Transverse colon (tissue), 3 donors: ENCODE data around the gene RSKR.
"Not testable (repeated sequence)": the region's sequence is repeated elsewhere in the genome, so short reads cannot be mapped to it uniquely, and the experiment has no call there.

Experiments used
- CTCF ChIP-seq, 5 experiments: fragments of 200-600 bp in 3 of 5; fragments of 450-650 bp in 2 of 5; sonication (generic) in 3 of 5; IDR thresholded peaks; 1 replicate in 2 of 5; 2 replicates in 3 of 5; pipeline ENCODE4 v1.5.1; 2016 to 2017; ENCODE audit warnings: antibody characterized with exemption in 5 of 5, inconsistent platforms in 3 of 5, mild to moderate bottlenecking in 2 of 5, moderate library complexity in 1 of 5
- EP300 ChIP-seq: sonication (generic); formaldehyde crosslinking; IDR thresholded peaks from one replicate; pipeline ENCODE4 v1.6.1; 2017; ENCODE audit warnings: antibody characterized with exemption, low read depth
- POLR2A ChIP-seq: fragments of 450-650 bp; IDR thresholded peaks from one replicate; pipeline ENCODE4 v1.6.1; 2016; ENCODE audit warnings: antibody characterized with exemption, mild to moderate bottlenecking, moderate library complexity

- TF ChIP-seq CTCF (IDR thresholded peaks at IDR 0.05); POLR2A; EP300: not testable (repeated sequence)
These were observed 44.9 kb upstream of the RSKR start for GRCh38 chr17:28658766-28659496.
